HG03064 (cell line): ENCODE results near the gene ALAD.
A peak's percentile ranks its signal among the peaks of the same experiment; 100 is the strongest.
"Not testable (repeated sequence)": the region's sequence is repeated elsewhere in the genome, so short reads cannot be mapped to it uniquely, and the experiment has no call there.

Experiments
- ATAC-seq: cut with Tn5 transposase; IDR thresholded peaks from one replicate; pipeline ENCODE4 v1.9.1; 2021; ENCODE audit warnings: low read depth; ENCODE audit not compliant: unreplicated experiment

ALAD gene

DNA sequence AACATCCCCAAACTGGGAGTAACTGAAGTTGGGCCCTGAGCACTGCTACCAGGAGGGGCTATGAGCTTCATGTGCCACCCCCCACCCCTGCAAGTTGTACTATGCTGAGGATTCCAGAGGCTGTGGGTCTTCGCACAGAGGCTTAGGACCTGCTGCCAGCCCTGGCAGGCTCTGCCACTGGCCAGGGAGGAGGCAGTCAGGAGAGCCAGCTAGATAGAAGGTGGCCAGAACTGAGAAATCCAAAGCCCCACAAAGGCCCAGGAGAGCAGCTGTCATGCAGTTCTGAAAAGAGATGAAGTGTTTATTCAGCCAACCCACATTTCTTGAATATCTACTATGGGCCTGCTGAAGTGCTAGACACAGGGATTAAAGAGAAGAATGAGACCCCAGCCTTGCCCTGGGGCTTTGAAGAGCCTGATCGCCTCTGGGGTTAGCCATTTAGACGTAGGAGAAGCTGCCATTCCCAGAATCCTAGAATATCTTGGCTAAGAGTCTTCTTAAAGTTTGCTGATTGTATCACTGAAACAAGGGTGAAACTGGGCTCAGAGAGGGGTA is 1.4 kb downstream of the ALAD start:
- ATAC-seq = no peak

DNA sequence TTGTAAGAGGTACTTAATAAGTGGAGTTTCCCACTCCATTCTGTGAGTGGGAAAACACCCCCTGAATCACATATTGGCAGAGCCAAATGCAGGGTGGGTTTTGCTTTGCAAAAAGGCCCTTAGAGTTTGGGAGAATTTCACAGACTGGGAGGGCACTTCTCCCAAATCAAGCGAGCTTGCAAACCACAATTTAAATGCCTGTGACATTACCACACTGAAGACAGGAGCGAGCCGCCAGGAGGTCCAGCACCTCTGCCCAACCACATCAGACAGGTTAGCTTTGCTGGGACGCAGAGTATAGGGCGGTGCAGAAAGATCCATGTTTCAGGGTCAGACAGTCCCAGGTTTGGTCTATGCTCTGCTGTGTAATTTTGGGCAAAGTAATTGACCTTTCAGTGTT is 2.3 kb downstream of the ALAD start:
- no peak for ATAC-seq

DNA sequence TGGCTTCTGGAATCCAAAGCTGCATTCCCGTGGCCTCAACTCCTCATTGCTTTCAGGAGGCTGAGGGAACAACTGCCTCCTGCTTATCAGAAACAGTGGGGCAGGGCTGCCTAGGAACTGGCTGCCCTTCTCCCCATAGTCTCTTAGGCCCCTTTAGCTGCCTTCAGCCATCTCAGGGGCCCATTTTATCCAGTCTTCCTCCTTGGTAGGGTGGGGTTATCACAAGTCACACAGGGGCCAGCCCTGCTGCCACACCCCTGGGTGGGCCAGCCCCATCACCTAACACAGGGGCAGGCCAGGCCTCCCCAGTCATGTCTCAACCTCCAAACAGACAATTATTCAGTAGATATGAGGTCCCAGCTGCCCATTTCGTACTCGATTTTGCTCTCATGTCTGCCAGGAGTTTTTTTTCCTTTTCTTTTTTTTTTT is 3.9 kb downstream of the ALAD start:
- no peak for ATAC-seq

DNA sequence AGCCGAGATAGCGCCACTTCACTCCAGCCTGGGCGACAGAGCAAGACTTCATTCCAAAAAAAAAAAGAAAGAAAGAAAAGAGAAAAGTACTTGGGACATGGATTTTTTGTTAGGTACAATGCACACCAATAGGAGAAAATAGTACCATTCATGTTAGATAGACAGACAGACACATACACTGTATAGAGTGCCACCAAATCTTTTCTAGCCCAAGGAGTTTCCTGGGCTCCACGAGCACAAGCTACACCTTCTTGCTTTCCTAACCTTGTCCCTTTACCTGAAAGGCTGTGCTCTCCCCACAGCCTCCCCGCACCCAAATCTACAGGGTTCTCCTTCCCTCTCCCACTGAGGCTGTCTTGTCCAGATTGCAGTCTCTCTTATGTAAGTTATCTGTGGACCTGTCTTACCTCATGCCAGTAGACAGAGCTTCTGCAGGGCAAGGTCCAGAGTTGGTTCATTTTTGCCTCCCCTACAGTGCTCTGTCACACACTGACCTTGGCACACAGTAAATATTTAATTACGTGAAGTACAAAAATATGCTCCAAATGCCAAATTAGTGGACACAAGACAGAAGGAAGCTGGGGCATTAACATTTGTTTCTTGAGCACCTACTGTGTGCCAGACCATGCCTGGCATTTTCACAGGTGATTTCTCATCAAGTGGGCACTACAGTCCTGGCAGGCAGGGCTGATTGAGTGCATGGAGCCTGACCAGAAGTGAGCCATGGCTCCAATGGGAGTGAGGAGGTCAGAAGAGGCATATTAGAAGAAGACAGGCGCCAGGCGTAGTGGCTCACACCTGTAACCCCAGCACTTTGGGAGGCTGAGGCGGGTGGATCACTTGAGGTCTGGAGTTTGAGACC is 5.9 kb downstream of the ALAD start:
- ATAC-seq = no peak

GRCh38 chr9:113393281-113393680 is 7.8 kb downstream of the ALAD start:
- ATAC-seq = no peak

- ATAC-seq = no peak
Observed at GRCh38 chr9:113391917-113392316, 9.2 kb downstream of the ALAD start.

DNA sequence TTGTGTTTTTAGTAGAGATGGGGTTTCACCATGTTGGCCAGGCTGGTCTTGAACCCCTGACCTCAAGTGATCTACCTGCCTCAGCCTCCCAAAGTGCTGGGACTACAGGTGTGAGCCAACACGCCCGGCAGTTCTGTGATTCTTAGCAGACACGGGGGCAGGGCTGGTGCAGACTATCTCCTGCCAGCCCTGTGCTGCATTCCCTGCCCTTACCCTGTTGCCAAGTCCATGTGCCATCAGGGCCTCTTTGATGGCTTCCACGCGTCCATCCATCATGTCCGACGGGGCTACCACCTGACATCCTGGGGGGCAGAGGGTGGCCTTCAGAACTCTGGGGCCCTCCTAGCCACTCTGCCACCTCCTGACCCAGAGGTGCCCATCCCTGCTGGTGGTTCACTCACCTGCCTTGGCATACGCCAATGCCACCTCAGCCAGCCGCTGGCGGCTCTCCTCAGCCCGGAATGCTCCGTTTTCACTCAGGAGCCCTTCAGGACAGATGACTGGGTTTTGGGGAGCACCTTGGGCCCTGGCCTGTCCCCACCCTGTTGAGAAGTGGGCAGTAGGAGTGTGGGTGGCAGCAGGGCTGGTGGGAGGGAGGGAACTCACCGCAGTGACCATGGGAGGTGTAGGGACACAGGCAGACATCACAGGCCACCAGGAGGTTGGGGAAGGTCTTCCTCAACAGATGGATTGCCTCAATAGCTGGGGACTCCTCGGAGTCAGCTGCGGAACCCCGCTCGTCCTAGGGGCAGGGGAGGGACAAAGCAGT is 10.7 kb downstream of the ALAD start:
- ATAC-seq = no peak

DNA sequence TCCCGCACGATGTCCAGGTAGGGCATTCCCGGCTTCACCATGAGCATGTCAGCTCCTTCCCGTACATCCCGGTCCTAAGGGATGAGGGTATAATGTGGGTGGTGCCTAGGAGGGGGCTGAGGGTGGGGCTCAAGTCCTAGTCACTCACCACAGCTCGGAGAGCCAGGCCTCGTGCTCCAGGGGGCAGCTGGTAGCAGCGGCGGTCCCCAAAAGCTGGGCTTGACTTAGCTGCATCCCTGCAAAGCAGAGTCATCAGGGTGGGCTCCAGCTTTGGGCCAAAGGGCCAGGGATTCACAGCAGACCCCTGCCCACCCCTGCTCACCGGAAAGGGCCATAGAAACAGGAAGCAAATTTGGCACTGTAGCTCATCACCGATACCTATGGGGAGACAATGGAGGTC is 11.6 kb downstream of the ALAD start:
- no peak for ATAC-seq

DNA sequence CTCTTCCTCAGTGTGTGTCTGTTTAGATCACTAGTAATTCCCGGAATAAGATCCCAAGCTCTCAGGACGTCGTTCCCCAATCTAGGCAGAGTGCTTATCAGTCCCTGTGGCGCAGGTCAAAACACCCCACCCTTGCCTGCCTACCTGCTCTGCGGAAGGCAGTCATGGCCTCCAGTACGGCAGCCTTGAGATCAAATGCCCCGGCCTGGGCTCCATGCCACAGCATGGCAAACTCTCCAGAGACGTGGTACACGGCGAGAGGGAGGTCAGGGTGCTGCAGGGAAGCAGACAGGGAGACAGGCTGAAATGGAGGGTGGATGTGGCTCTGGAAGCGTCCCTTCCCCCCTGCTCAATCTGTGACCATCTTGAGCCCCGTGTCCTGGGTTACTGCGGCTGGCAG is 12.3 kb downstream of the ALAD start:
- ATAC-seq = no peak

GRCh38 chr9:113387560-113388230 is 13.4 kb downstream of the ALAD start:
- ATAC-seq = no peak

DNA sequence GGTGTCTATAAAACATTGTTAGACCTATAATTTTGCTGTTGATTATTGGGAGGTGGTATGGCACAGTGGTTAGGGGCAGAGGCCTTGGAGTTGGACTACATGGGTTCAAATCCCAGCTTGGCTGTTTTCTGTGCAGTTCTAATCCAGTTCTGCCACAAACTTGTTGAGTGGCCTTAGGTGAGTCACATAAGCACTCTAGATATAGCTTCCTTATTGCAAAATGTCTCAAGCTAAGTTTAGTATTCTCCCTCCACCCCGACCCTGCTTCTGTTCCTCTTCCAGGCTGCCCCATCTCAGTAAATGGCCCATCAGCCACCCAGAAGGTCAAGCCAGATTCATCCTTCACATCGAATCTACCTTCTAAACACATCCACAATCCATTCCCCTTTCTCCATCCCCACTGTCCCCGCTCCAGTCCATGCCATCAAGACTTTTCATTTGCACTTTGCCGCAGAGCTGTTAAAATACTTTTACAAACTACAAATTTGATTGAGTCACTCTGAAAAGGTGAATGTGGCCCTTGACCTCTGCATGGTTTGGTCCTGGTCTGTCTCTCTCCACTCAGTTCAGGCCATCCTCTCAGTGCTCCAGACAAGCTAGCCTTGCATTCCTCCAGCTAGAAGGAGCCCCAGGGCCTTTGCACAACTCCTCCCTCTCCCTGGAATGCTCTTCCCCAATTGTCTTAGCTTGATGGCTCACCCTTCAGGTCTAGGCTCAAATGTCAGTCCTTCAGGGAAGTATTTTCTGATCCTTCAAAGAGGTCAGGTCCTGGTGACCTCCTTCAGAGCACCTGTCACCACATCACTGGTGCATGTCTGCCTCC is 14.3 kb downstream of the ALAD start:
- no peak for ATAC-seq

GRCh38 chr9:113381909-113382411 is 19.1 kb downstream of the ALAD start:
- ATAC-seq = no peak

- ATAC-seq = not testable (repeated sequence)
Observed at GRCh38 chr9:113381441-113381840, 19.6 kb downstream of the ALAD start.

DNA sequence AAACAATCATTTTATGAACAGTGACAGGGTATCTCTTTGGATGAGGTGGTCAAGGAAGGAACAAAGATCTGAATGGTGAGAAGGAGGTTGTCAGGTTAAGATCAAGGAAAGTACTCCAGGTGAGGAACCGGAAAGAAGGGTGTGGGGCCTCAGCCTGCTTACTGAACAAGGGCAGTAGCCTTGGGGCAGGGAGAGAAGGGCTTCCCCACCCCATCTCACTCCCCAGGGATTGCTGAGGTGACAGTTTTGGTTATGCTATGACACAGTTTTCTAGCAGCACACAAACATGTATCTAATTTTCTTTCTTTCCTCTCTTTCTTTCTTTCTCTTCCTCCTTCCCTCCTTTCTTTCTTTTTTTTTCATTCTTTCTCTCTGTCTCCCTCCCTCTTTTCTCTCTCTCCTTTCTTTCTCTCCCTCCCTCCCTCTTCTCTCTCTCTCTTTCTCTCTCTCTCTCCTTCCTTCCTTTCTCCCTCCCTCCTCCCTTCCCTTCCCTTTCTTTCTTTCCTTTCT is 20.2 kb downstream of the ALAD start:
- ATAC-seq = peak; percentile 62

DNA sequence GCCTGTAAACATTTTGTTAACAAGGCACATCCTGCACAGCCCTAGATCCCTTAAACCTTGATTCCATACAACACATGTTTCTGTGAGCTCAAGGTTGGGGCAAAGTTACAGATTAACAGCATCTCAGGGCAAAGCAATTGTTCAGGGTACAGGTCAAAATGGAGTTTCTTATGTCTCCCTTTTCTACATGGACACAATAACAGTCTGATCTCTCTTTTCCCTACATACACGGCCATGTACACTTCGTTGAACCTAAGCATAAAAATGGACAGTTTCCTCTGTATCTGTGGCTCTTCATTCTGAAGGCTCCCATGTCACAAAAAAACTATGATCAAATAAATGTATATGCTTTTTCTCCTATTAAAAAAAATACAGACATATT is 21.3 kb downstream of the ALAD start:
- ATAC-seq = not testable (repeated sequence)

DNA sequence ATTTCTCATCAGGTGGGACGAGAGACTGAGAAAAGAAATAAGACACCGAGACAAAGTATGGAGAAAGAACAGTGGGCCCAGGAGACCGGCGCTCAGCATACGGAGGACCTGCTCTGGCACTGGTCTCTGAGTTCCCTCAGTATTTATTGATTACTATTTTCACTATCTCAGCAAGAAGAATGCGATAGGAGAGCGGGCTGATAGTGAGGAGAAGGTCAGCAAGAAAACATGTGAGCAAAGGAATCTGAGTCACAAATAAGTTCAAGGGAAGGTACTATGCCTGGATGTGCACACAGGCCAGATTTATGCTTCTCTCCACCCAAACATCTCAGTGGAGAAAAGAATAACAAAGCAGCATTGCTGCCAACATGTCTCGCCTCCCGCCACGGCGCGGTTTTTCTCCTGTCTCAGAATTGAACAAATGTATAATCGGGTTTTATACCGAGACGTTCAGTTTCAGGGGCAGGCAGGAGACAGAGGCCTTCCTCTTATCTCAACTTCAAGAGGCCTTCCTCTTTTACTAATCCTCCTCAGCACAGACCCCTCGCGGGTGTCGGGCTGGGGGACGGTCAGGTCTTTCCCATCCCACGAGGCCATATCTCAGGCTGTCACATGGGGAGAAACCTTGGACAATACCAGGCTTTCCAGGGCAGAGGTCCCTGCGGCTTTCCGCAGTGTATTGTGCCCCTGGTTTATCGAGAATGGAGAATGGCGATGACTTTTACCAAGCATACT is 21.8 kb downstream of the ALAD start:
- ATAC-seq = not testable (repeated sequence)

GRCh38 chr9:113376634-113377567 is 24.2 kb downstream of the ALAD start, which contains the start of gene HDHD3:
Gene HDHD3 (minus strand): TSS chr9:113376986. CDS start chr9:113374354, 2,632 bp downstream.
- ATAC-seq = peak; percentile 62
